Breast epithelium (tissue), 3 donors: ENCODE data around the gene CAND1.

Source experiments
- POLR2A ChIP-seq: fragments of 450-650 bp; IDR thresholded peaks from one replicate; pipeline ENCODE4 v1.6.1; 2016; ENCODE audit warnings: antibody characterized with exemption, mild to moderate bottlenecking, moderate library complexity
- POLR2AphosphoS5 ChIP-seq, 3 donors: sonication (generic); formaldehyde crosslinking; IDR thresholded peaks; one replicate each; pipeline ENCODE4 v1.6.1; 2017; ENCODE audit warnings: antibody characterized with exemption in 3 of 3

- TF ChIP-seq POLR2AphosphoS5 (IDR thresholded peaks at IDR 0.05), result no peak
- TF ChIP-seq POLR2A, result no peak
These were observed 85.2 kb downstream of the CAND1 start for GRCh38 chr12:67354322-67354721.
